Osteocyte (in vitro differentiated cells): ENCODE measurements around the gene RAPGEF2. TPM values are rescaled to one million over a fixed set of nuclear protein-coding genes. Genes with fewer than 3 reads are reported as not detected.

ENCODE experiments used
- DNase-seq: peaks from one replicate; pipeline ENCODE4 v3.0.0; 2021; ENCODE audit warnings: mixed read lengths; ENCODE audit not compliant: unreplicated experiment; ENCODE audit errors: extremely low spot score
- H3K27ac Mint-ChIP-seq: one replicate; pipeline ENCODE4 v1.8.0; 2021; ENCODE audit warnings: mild to moderate bottlenecking, mixed read lengths; ENCODE audit not compliant: unreplicated experiment
- H3K27me3 Mint-ChIP-seq: one replicate; pipeline ENCODE4 v1.8.0; 2021; ENCODE audit warnings: mixed read lengths; ENCODE audit not compliant: unreplicated experiment
- H3K36me3 Mint-ChIP-seq: one replicate; pipeline ENCODE4 v1.8.0; 2021; ENCODE audit warnings: mixed read lengths; ENCODE audit not compliant: unreplicated experiment
- H3K4me1 Mint-ChIP-seq: one replicate; pipeline ENCODE4 v1.8.0; 2021; ENCODE audit warnings: mixed read lengths; ENCODE audit not compliant: unreplicated experiment
- H3K4me3 Mint-ChIP-seq: one replicate; pipeline ENCODE4 v1.8.0; 2021; ENCODE audit warnings: mild to moderate bottlenecking, moderate library complexity, mixed read lengths; ENCODE audit not compliant: unreplicated experiment
- H3K9me3 Mint-ChIP-seq: one replicate; pipeline ENCODE4 v1.8.0; 2021; ENCODE audit warnings: mixed read lengths; ENCODE audit not compliant: unreplicated experiment
- total RNA-seq: library from RNA; stranded (reverse); gene quantifications from 2 replicates; pipeline ENCODE4 v1.2.1, GENCODE V29; 2021
- TF ChIP-seq, protein P1 (sequence below): fragments of 200-600 bp; sonication (generic); IDR thresholded peaks from 2 replicates; pipeline ENCODE4 v1.5.0; 2021; ENCODE audit warnings: antibody characterized with exemption, mild to moderate bottlenecking, moderate library complexity

RAPGEF2 gene
- total RNA-seq, 1 donor from 2014 or later = 22.7 TPM

DNA sequence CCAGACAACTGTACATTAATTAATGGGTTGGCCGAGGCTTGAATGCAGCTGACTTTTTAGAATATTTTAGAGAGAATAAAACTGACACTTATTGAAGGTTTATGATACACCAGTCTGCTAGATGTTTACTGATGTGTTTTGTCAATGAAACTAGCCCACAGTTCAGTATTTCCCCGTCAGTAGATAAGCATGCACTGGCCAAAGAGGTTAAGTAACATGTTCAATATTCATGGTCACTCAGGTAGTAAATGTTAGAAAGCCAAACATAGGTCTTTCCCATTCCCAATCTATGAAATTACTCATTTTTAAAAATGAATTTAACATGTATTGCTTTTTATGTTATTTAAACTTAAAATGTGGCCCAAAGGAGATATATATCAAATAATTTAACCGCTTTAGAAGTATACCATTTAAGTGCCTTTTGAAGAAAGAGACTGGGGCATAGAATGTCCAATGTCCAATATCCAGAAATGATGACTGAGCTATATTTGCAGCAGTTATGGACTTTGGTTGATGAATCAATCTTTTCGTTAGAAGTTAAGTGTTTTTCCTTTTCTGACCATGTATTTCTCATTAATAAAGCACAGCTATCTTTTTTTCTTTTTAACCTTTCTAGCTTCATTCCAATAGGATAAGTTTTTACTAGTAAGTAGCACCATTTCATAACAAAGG is 156.1 kb downstream of the RAPGEF2 start:
- H3K9me3 Mint-ChIP-seq = no peaks in the 10 kb centered on the region
- no peak overlapping the region for H3K4me3 Mint-ChIP-seq
- DNase-seq = no peak
- no peak overlapping the region for H3K27ac Mint-ChIP-seq
- peaks cover 9% of the 10 kb centered on the region for H3K36me3 Mint-ChIP-seq
- peaks cover 3% of the 10 kb centered on the region for H3K4me1 Mint-ChIP-seq
- TF ChIP-seq, protein P1, sequence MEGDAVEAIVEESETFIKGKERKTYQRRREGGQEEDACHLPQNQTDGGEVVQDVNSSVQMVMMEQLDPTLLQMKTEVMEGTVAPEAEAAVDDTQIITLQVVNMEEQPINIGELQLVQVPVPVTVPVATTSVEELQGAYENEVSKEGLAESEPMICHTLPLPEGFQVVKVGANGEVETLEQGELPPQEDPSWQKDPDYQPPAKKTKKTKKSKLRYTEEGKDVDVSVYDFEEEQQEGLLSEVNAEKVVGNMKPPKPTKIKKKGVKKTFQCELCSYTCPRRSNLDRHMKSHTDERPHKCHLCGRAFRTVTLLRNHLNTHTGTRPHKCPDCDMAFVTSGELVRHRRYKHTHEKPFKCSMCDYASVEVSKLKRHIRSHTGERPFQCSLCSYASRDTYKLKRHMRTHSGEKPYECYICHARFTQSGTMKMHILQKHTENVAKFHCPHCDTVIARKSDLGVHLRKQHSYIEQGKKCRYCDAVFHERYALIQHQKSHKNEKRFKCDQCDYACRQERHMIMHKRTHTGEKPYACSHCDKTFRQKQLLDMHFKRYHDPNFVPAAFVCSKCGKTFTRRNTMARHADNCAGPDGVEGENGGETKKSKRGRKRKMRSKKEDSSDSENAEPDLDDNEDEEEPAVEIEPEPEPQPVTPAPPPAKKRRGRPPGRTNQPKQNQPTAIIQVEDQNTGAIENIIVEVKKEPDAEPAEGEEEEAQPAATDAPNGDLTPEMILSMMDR = no peak
- no peaks in the 10 kb centered on the region for H3K27me3 Mint-ChIP-seq

DNA sequence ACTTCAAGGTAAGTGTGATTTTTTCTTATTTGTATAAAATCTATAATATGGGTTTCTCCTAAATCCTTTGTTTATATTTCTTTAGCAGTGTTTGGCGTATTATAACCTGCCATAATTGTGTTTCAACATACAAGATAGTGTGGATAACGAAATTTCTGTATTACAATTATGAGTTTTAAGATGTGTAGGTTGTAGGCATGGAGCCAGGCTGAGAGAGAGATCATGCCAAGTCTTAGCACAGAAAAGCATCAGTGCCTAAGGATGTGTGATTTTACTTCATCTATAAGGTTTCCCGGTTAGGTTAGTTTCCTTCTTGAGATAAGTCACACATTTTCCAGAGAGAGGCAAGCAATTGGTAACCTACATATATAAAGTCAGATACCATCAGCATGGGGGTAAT is 161.2 kb downstream of the RAPGEF2 start:
- TF ChIP-seq, protein P1 = no peak
- Mint-ChIP-seq H3K4me1 (peaks cover 5% of the 10 kb centered on the region), H3K36me3 (no peaks in the 10 kb centered on the region), H3K27ac (no peak overlapping the region), H3K4me3 (no peak overlapping the region), H3K9me3 (no peaks in the 10 kb centered on the region), H3K27me3 (no peaks in the 10 kb centered on the region)
- no peak for DNase-seq

DNA sequence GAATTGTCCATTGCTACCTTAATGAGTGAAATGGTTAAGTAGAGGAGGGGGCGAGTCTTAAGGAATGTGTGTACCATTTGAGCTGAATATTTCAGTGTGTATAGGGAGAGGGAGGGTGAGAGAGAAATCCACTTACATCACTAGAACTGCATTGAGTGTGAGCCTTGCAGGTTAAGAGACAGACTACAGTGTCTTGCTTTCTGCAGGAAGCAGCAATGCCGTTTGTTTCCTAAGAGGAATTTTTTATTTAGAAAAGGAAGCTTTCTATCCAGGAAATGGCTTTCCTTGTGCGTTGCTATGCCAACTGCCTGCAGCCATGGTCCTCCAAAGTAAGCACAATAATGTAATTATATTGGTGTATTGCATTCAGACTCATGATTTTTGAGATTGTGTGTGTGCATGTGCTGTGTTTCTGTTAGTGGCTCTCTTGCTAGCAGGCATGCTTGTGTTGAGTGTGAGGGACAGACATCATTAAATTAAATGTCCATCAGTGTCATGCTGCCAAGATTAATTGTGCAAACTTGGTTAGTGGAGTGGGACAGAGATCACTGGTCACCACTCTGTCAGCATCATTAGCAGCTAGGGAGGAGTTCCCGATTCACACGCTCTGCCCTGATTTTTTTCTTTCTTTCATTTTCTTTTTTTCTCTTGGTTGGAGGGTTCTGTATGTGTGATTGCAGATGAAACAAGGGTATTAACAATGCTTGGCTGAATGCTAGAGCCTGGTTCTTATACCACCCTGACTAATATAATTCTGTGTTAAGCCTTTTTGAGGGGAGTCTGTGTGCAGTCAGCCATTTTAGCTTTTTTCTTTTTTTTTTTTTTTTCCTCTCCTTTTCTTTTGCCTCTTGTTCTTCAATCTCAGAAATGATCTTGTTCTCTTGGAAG is 164.3 kb downstream of the RAPGEF2 start:
- no peaks in the 10 kb centered on the region for H3K9me3 Mint-ChIP-seq
- no peak for DNase-seq
- TF ChIP-seq, protein P1 = no peak
- H3K4me1 Mint-ChIP-seq = peaks cover 14% of the 10 kb centered on the region
- no peaks in the 10 kb centered on the region for H3K36me3 Mint-ChIP-seq
- no peak overlapping the region for H3K4me3 Mint-ChIP-seq
- no peak overlapping the region for H3K27ac Mint-ChIP-seq
- no peaks in the 10 kb centered on the region for H3K27me3 Mint-ChIP-seq

DNA sequence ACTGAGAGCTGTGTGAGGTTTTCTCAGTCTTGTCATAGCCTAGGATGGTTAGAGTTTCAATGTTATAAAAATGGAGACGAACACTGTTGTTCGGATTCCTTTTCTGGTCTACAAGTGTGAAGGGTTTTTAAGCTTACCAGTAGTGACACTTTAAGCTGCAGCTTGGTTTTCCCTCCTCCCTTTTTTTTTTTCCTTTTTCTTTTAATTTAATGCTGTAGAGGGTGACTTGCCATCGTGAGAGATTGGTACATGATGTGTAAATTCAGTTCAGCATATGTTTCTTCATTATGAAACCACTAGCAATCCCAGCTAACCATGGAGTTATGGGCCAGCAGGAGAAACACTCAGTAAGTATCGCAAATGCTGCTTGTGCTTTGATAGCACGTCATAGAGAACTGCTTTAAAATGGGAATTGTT is 165.0 kb downstream of the RAPGEF2 start:
- H3K27me3 Mint-ChIP-seq = no peaks in the 10 kb centered on the region
- DNase-seq = no peak
- H3K27ac Mint-ChIP-seq = no peak overlapping the region
- H3K9me3 Mint-ChIP-seq = no peaks in the 10 kb centered on the region
- H3K4me1 Mint-ChIP-seq = peaks cover 18% of the 10 kb centered on the region
- TF ChIP-seq, protein P1 = no peak
- H3K36me3 Mint-ChIP-seq = no peaks in the 10 kb centered on the region
- no peak overlapping the region for H3K4me3 Mint-ChIP-seq

DNA sequence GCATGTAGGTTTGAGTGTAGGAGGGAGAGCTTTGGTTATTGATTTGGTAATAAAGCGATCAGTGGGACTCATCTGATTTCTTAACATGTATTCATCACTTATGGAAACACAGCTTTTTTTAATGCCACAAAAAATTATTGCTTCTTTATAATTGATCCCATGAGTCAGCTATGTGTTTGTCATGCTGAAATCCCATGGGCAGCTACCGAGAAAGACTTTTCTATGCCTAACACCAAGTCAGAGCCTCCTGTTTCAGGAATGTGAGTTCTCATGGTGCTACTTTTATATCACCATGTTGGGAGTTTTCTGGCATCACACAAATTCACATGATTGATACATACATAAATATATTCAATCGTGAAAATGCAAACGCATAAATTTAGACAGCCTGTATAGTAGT is 165.7 kb downstream of the RAPGEF2 start:
- no peak for DNase-seq
- no peak overlapping the region for H3K27ac Mint-ChIP-seq
- peaks cover 25% of the 10 kb centered on the region for H3K4me1 Mint-ChIP-seq
- H3K4me3 Mint-ChIP-seq = no peak overlapping the region
- no peaks in the 10 kb centered on the region for H3K27me3 Mint-ChIP-seq
- H3K9me3 Mint-ChIP-seq = no peaks in the 10 kb centered on the region
- TF ChIP-seq, protein P1 = no peak
- H3K36me3 Mint-ChIP-seq = no peaks in the 10 kb centered on the region
